Loucy (cell line): ENCODE results near the gene FOXC1.

Experiments used
- H2AFZ ChIP-seq: fragments of 200-600 bp; sonication (generic); 2 replicates; pipeline ENCODE4 v1.6.0; 2016; ENCODE audit warnings: antibody characterized with exemption, mild to moderate bottlenecking, low read length, moderate library complexity
- H3F3A ChIP-seq: fragments of 200-600 bp; 2 replicates; pipeline ENCODE4 v1.6.0; 2016; ENCODE audit warnings: antibody characterized with exemption, low read depth, mild to moderate bottlenecking
- H3K27me3 ChIP-seq: fragments of 200-600 bp; sonication (generic); 2 replicates; pipeline ENCODE4 v1.6.1; 2014; ENCODE audit warnings: low read length, mild to moderate bottlenecking; ENCODE audit not compliant: insufficient read depth, poor library complexity, severe bottlenecking
- H3K36me3 ChIP-seq: fragments of 200-600 bp; sonication (generic); 2 replicates; pipeline ENCODE4 v1.6.1; 2016; ENCODE audit warnings: low read length; ENCODE audit not compliant: insufficient read depth
- H3K4me1 ChIP-seq: fragments of 200-600 bp; sonication (generic); 2 replicates; pipeline ENCODE4 v1.5.1; 2014; ENCODE audit warnings: low read length, mild to moderate bottlenecking; ENCODE audit not compliant: insufficient read depth, poor library complexity, severe bottlenecking
- H3K4me2 ChIP-seq: fragments of 200-600 bp; sonication (generic); 2 replicates; pipeline ENCODE4 v1.6.0; 2014; ENCODE audit warnings: antibody characterized with exemption, low read length, low read depth, mild to moderate bottlenecking; ENCODE audit not compliant: poor library complexity, severe bottlenecking
- H3K4me3 ChIP-seq: fragments of 200-600 bp; sonication (generic); 2 replicates; pipeline ENCODE4 v1.5.1; 2014; ENCODE audit warnings: low read length, mild to moderate bottlenecking, mixed read lengths; ENCODE audit not compliant: poor library complexity, severe bottlenecking
- H3K79me2 ChIP-seq: fragments of 200-600 bp; sonication (generic); 2 replicates; pipeline ENCODE4 v1.6.1; 2014; ENCODE audit warnings: low read length; ENCODE audit not compliant: insufficient read depth
- H3K9ac ChIP-seq: fragments of 200-600 bp; sonication (generic); 2 replicates; pipeline ENCODE4 v1.6.0; 2014; ENCODE audit warnings: mild to moderate bottlenecking, low read depth, low read length, moderate library complexity; ENCODE audit not compliant: poor library complexity, severe bottlenecking
- H3K9me2 ChIP-seq: fragments of 200-600 bp; sonication (generic); replicated peaks from 2 replicates; pipeline ENCODE4 v1.6.1; 2016; ENCODE audit warnings: low read depth, low read length, mixed read lengths
- H3K9me3 ChIP-seq: fragments of 200-600 bp; sonication (generic); 2 replicates; pipeline ENCODE4 v1.6.1; 2014; ENCODE audit warnings: mild to moderate bottlenecking, antibody characterized with exemption, low read length, low read depth; ENCODE audit not compliant: insufficient read depth
- H4K20me1 ChIP-seq: fragments of 200-600 bp; sonication (generic); 2 replicates; pipeline ENCODE4 v1.6.0; 2014; ENCODE audit warnings: antibody characterized with exemption, low read length, mild to moderate bottlenecking; ENCODE audit not compliant: insufficient read depth, poor library complexity, severe bottlenecking
- EZH2phosphoT487 ChIP-seq: fragments of 200-600 bp; IDR thresholded peaks from 2 replicates; pipeline ENCODE4 v1.6.1; 2018; ENCODE audit warnings: antibody characterized with exemption, mild to moderate bottlenecking, moderate library complexity, borderline replicate concordance
- TF ChIP-seq, protein P1 (sequence below): fragments of 200-600 bp; sonication (generic); conservative IDR thresholded peaks from 2 replicates; pipeline ENCODE4 v1.5.1; 2014; ENCODE audit warnings: mild to moderate bottlenecking, antibody characterized with exemption, low read length

The FOXC1 gene

DNA sequence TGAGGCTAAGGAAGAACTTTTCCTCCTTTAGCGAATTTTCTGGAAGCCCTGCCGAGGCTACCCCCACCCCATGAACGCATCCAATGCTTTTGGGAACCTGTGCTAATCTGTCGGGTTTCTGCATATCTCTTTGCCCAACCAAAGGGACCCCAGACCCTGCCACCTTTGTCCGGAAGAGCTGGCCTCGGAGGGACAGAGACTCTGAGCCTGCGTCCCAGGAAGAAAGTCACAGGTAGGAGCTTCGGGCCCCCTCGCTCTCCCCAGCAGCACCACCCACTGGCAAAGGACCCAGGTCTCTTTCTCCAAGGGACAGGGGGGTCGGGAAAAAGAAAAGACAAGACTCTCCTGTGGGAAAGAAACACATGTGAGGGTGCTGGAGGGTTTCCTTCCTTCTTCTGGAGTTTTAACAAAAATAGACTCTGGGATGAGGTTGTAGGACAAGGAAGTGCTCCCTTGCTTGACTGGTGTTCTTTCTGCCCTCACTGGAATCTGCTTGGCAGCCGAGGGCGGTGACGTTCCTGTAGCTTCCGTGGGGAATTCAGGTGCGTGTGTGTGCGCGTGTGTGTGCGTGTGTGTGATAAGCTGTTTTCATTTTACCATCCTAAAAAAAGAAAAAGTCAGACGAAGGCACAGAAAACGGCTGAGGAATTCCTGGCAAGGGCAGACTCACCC, 16.3 kb upstream of the FOXC1 start:
- no peak overlapping the region for H3K4me3 ChIP-seq
- no peak overlapping the region for H3K4me2 ChIP-seq
- no peaks in the 10 kb centered on the region for H3K9me2 ChIP-seq
- H3F3A ChIP-seq: no peaks in the 10 kb centered on the region
- H2AFZ ChIP-seq: no peak overlapping the region
- no peaks in the 10 kb centered on the region for H3K9me3 ChIP-seq
- no peaks in the 10 kb centered on the region for H4K20me1 ChIP-seq
- H3K27me3 ChIP-seq: no peaks in the 10 kb centered on the region
- no peak overlapping the region for H3K9ac ChIP-seq
- no peaks in the 10 kb centered on the region for H3K36me3 ChIP-seq
- TF ChIP-seq EZH2phosphoT487: no peak
- TF ChIP-seq, protein P1, sequence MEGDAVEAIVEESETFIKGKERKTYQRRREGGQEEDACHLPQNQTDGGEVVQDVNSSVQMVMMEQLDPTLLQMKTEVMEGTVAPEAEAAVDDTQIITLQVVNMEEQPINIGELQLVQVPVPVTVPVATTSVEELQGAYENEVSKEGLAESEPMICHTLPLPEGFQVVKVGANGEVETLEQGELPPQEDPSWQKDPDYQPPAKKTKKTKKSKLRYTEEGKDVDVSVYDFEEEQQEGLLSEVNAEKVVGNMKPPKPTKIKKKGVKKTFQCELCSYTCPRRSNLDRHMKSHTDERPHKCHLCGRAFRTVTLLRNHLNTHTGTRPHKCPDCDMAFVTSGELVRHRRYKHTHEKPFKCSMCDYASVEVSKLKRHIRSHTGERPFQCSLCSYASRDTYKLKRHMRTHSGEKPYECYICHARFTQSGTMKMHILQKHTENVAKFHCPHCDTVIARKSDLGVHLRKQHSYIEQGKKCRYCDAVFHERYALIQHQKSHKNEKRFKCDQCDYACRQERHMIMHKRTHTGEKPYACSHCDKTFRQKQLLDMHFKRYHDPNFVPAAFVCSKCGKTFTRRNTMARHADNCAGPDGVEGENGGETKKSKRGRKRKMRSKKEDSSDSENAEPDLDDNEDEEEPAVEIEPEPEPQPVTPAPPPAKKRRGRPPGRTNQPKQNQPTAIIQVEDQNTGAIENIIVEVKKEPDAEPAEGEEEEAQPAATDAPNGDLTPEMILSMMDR: no peak
- peaks cover 21% of the 10 kb centered on the region for H3K4me1 ChIP-seq
- H3K79me2 ChIP-seq: no peaks in the 10 kb centered on the region

DNA sequence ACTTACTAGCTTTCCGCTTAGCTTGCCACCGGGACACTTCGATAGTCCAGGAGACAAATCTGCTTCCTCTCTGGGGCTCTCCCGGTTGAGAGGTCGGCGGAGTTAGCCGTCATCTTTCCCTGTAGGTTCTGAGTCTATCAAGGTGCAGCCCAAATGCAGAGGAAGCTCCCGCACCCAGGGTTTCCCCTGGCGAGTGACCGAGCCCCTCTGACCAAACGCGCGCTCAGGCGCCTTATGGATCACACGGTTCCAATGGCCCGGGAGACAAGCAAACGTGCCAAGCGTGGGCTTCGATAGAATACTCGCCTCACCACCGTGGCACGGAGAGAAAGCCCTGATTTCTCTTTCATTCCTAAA, 15.8 kb upstream of the FOXC1 start:
- Histone ChIP-seq H3F3A (no peaks in the 10 kb centered on the region), H3K9me3 (no peaks in the 10 kb centered on the region), H3K4me1 (peaks cover 21% of the 10 kb centered on the region), H3K79me2 (no peaks in the 10 kb centered on the region), H3K4me3 (no peak overlapping the region), H3K36me3 (no peaks in the 10 kb centered on the region), H3K9me2 (no peaks in the 10 kb centered on the region), H3K27me3 (no peaks in the 10 kb centered on the region), H4K20me1 (no peaks in the 10 kb centered on the region), H3K9ac (no peak overlapping the region), H2AFZ (no peak overlapping the region), H3K4me2 (no peak overlapping the region)
- TF ChIP-seq, protein P1: no peak
- TF ChIP-seq EZH2phosphoT487: no peak

DNA sequence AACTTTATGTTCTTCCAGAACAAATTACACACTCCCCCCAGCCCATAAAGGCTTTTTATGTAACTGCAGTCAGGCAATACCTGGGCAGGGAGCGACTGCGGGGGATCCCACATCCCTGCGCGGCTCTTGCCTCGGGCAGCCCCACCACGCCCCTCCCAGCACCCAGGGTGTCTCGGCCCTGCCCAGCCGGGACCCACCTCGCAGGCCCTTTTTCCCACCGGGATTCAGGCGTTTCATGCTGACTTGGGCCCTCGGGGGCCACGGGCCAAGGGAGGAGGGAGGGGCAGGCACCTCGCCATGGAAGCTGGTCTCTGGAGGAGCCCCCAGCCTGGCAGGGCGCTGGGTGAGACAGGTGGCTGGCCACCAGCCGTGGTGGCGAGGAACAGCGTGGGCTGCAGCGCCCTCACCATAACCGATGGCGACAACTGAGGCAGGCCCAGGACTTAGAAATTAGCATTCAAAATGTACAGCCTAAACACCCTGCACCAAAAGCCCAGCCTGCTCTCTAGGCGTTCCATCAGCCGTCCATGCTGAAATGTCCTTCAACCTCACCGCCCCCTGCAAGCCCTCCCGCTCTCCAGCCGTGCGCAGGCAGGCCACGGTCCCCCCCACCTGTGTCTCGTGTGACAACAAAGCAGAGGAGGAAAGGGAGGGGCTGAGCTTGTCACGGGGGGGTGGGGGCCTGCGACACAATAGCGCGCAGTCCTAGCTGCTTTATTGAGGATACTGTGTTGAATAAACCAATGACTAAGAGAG, 15.1 kb upstream of the FOXC1 start:
- Histone ChIP-seq H3K27me3 (no peaks in the 10 kb centered on the region), H3K9ac (peak overlapping the region; percentile 51), H3K4me1 (peaks cover 21% of the 10 kb centered on the region), H4K20me1 (no peaks in the 10 kb centered on the region), H3K4me2 (peak overlapping the region; percentile 95), H2AFZ (peak overlapping the region; percentile 93), H3K9me3 (no peaks in the 10 kb centered on the region), H3K79me2 (no peaks in the 10 kb centered on the region), H3F3A (no peaks in the 10 kb centered on the region), H3K9me2 (no peaks in the 10 kb centered on the region), H3K4me3 (peak overlapping the region; percentile 77), H3K36me3 (no peaks in the 10 kb centered on the region)
- TF ChIP-seq EZH2phosphoT487: no peak
- TF ChIP-seq, protein P1: no peak; the same call in 1 of the 2 replicates
